ENCODE measurements around the gene ZIK1.

DNA sequence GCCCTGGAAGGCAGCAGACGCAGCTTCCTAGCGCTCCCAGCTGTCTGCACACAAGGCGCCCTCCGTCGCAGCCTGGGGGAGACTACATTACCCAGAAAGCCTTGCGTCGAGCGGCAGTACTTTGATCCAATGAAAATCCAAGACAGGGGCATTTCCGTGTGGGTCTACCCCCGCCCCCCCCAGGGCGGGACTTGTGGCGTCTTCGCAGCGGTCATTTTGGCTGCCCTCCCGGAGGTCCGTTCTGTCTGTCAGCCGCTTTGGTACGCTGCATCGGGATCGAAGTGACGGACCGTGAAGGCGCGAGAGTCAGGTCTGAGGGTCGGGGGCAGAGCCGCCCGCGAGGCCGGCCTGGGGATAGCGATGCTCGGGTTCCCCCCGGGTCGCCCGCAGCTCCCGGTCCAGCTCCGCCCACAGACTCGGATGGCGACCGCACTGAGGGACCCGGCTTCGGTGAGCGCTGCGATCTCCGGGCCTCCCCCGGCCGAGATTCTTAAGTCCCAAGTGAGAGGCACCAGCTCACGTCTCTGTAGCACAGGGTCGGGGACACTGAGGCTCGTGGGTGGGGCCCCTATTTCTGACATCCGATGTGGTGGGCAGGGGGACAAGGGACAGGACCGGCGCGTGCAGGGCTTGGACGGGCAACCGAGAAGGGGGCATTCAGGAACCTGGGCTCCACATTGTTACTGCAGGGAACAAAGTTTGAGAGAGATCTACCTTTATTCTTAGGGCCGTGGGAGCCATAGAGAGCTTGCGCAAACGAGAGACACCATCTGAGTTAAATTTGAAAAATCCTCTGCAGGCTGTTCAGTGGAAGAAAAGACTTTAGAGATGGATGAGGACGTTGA, 49.3 kb downstream of the ZIK1 start, which contains the start of gene ZNF211:
- TF ChIP-seq POLR2A (IDR thresholded peaks at IDR 0.05) (peak in 2 of 3 donors; percentile 42 to 44), CTCF (IDR thresholded peaks at IDR 0.05) (no peak)
